HG02610 (cell line): ENCODE measurements around the gene RTCB.

Experiments used
- ATAC-seq: cut with Tn5 transposase; IDR thresholded peaks from one replicate; pipeline ENCODE4 v1.9.1; 2021; ENCODE audit warnings: mild to moderate bottlenecking, moderate library complexity; ENCODE audit not compliant: unreplicated experiment

Gene RTCB

DNA sequence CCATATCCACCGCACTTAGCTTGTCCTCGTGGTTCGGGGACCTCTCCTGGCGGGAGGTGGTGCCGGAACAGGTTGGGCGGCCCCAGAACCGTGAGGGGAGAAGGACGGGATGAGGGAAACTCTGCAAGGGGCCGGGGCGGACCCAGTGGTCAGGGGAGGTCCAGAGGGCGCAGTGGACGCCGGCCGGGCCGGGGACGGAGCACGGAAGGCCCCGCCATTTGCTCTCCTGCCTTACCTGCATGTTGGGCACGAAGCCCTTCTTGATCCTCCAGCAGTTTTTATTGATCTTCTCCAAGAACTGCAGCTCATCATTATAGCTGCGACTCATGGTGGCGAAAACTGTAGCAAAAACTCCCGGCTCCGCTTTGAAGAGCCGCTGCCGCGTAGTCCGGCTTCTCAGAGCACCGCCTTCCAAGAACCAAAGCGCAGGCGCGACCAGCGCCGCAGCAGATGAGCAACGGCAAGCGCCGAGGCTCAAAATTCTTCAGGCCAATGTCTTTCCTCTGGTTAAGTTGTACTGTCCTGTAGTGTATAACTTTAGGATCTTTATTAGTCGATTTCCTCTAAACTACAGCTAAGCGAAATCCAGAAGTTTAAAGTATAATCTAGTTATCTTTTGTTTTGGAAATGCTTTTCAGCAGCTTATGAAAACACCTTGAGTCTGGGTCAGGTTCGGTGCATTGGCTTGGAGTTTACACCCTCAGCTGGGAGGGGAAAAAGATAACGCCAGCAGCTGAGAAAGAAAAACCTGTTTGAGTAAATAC is at the start of gene RTCB:
Gene RTCB (minus strand): TSS at position 419 of the 764 bp plus-strand sequence. CDS start 91 bp downstream, at position 328.
- ATAC-seq, result no peak

- no peak for ATAC-seq
Observed at GRCh38 chr22:32457031-32457430, 45.0 kb upstream of the RTCB start.

DNA sequence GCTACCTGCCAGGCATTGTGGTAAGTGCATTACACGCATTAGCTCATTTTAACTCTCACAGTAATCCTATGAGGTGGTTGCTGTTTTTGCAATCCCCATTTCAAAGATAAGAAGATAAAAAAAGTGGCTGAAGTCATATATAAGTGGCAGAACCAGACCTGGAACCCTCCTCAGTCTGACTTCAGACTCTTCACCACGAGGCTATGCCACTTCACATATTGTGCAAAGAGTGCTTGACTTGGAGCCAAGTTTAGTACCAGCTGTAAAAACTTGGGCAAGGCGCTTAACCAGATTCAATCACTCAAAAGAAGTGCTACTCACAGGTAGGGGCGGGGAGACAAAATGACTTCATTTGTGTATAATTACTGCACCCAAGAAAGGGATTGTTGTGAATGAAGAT is 36.9 kb upstream of the RTCB start:
- no peak for ATAC-seq

GRCh38 chr22:32446321-32446720 is 34.3 kb upstream of the RTCB start:
- ATAC-seq, result no peak

GRCh38 chr22:32444068-32444467 is 32.0 kb upstream of the RTCB start:
- no peak for ATAC-seq

- ATAC-seq, result no peak
Observed at GRCh38 chr22:32430352-32430751, 18.3 kb upstream of the RTCB start.

- ATAC-seq, result no peak
Observed at GRCh38 chr22:32426881-32427280, 14.8 kb upstream of the RTCB start.

DNA sequence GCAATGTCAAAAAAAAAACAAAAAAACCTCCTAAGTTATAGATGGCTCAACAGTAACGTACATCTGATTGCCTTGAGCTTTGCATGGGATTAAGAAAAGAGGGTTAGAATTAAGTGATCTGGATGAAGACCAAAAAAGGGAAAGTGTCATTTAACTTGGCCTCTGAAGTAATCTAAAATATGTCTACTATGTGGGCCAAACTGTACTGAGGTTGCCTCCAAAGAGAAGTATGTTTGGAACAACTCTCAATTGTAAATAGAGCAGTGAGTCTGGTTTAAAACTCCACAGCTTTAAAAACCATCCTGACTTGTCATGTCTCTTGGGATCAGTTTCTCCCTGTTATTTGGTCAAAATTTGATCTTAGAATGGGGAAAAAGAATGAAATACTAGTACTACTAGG is 11.6 kb upstream of the RTCB start:
- no peak for ATAC-seq

GRCh38 chr22:32422062-32422461 is 10.0 kb upstream of the RTCB start:
- ATAC-seq, result no peak

DNA sequence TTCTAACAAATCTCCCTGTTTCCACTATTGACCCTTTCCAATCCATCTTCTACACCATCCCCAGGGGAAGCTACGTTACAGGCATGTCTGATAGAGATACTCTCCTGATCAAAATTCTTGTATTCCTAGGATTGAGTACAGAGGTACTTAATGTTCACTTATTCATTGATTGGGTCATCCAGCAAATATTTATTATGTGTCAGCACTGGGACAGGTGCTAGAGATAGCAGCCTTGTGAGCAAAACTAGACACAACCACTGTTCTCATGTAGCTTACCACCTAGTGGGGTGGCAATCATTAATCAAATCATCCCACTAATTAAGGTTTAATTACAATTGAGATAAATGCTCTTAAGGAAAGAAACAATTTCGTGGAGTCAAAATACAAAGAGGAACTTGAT is 9.4 kb upstream of the RTCB start:
- ATAC-seq, result no peak

DNA sequence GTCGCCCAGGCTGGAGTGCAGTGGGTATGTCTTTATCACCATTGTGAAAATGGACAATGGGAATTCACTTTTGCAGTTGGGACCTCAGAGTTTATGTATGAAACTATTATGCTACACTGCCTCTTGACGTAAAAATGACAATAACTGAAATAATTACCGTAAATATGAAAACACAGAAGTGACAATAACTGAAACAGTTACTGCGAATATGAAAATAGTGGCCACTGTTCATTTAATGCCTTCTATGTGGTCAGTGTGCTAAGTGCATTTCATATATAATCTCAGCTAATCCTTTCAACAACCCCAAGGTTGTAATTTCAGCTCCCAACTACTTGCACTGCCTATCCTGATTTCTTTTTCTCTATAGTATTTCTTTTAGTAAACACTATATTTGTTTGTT is 5.9 kb upstream of the RTCB start:
- no peak for ATAC-seq

- ATAC-seq, result no peak
Observed at GRCh38 chr22:32416556-32417085, 4.6 kb upstream of the RTCB start.

DNA sequence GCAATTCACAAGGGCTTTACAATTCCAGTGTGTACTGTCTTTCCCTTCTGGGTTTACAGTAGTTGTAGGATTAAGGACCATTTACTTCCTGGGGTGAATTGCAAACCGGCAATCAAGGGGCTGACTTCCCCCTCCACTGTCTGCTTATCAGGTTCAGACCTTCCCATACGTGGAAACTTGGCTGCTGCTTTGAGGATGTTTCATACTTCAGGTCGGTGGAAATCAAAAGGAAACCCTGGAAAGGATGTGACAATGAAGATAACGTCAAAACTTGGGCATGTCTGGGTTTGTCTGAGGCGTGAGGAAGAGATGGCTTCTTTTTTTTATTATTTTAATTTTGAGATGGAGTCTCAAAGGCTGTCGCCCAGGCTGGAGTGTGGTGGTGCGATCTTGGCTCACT is 2.1 kb upstream of the RTCB start:
- no peak for ATAC-seq

- no peak for ATAC-seq
Observed at GRCh38 chr22:32413719-32414118, 1.7 kb upstream of the RTCB start.

GRCh38 chr22:32411402-32411801 is 645 bp downstream of the RTCB start:
- ATAC-seq, result no peak

- ATAC-seq, result no peak
Observed at GRCh38 chr22:32410459-32410858, 1.6 kb downstream of the RTCB start.

DNA sequence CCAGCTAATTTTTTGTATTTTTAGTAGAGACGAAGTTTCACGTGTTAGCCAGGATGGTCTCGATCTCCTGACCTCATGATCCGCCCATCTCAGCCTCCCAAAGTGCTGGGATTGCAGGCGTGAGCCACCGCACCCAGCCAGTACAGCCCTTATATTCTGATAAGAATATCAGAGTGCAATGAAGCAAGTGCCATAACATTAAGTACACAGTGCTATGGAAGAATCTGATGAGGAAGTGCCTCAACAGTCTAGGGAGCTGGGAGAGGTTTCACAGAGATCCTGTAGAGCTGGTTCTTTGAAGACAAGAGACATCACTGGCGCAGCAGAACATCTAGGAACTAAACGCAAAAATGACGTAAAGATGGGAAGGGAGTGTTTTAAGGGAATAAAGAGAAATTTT is 2.1 kb downstream of the RTCB start:
- no peak for ATAC-seq

DNA sequence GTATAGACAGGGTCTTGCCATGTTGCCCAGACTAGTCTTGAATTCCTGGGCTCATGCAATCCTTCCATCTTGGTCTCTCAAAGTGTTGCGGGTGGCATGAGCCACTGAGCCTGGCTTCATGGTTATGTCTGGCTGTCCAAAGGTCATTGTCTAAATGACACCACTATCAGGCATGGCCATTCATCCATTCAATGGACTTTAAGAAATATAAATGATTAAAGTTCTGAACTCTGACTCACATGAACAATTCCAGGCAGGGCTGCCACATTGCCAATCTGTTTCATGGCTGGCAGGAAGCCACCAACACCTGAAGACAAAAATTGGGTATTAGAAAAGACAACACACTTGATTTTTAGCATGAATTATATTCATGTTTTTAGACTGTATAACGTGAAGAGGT is 4.1 kb downstream of the RTCB start:
- ATAC-seq, result no peak

DNA sequence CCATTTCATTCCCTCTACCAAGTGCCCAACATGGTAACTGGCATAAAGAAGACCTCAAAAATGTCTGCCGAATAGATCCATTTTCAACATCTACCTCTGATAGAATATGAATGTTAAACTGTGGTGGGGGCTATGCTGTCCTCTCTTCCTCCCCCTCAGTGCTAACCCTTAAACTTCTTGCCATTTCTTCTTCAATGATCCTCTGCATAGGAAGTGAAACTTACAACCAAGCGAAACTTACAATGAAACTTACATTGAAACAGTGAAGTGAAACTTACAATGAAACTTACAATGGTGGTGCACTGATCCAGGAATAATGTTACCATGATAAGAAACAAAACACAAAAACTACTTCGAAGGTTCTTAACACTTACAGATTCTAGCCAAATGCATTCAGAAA is 4.7 kb downstream of the RTCB start:
- no peak for ATAC-seq

GRCh38 chr22:32404021-32404420 is 8.0 kb downstream of the RTCB start:
- ATAC-seq, result no peak

- no peak for ATAC-seq
Observed at GRCh38 chr22:32401486-32401885, 10.6 kb downstream of the RTCB start.

GRCh38 chr22:32396746-32397145 is 15.3 kb downstream of the RTCB start:
- no peak for ATAC-seq

GRCh38 chr22:32396255-32396654 is 15.8 kb downstream of the RTCB start:
- ATAC-seq, result no peak
